Measurements from ENCODE around the gene AGAP5. TPM values are rescaled to one million over a fixed set of nuclear protein-coding genes. Genes with fewer than 3 reads are reported as not detected.
A peak's percentile ranks its signal among the peaks of the same experiment; 100 is the strongest.

AGAP5 gene
- polyA plus RNA-seq, 1 of the 3 experiments (the other 2 are of a cell fraction): 3.8 TPM

GRCh38 chr10:73644015-73644743, 53.7 kb downstream of the AGAP5 start:
- peaks cover 4% of the 10 kb centered on the region for H3F3A ChIP-seq (replicated peaks; ENCODE audit: insufficient read depth)
- no peak overlapping the region; a peak in 1 of 4 replicates for H3K4me3 ChIP-seq (ENCODE audit: low read depth in 2 of 2, low read length in 1 of 2)
- H3K79me2 ChIP-seq (ENCODE audit: insufficient read depth): no peaks in the 10 kb centered on the region
- ChIA-PET CTCF (interaction anchor here (0.6 to 17.2 kb wide), 35 partner anchors 8 to 406 kb away, joined by 3 to 216 read pairs (median 4); partner anchors contain the start of genes PPP3CB and USP54), POLR2A (no interaction called here)
- peak overlapping the region; percentile 91 for H2AFZ ChIP-seq (ENCODE audit: low read depth)
- no peaks in the 10 kb centered on the region for H3K9me2 ChIP-seq
- H3K4me1 ChIP-seq (ENCODE audit: control insufficient read depth in 1 of 2, insufficient read depth in 2 of 2, low read depth in 1 of 2, low read length in 1 of 2): peaks cover 0 to 16% of the 10 kb centered on the region in 2 experiments; a peak in 1 of 4 replicates
- H3K9me3 ChIP-seq: no peaks in the 10 kb centered on the region
- H3K36me3 ChIP-seq (replicated peaks in 1 of 2; ENCODE audit: control insufficient read depth in 1 of 2, insufficient read depth in 2 of 2, low read length in 1 of 2): no peaks in the 10 kb centered on the region
- no peak overlapping the region for H3K4me2 ChIP-seq
- WGBS (ENCODE audit: low lambda C conversion rate): 49% methylated on average over 5 of the region's 5 CpGs
- peak; percentile 72 for DNase-seq
- no peaks in the 10 kb centered on the region for H4K20me1 ChIP-seq (ENCODE audit: insufficient read depth)
- H3K27ac ChIP-seq (ENCODE audit: low read depth in 2 of 2, low read length in 1 of 2): no peak overlapping the region
- TF ChIP-seq CTCF (IDR thresholded peaks at IDR 0.05) (peak; percentile 85), EZH2phosphoT487 (IDR thresholded peaks at IDR 0.05; ENCODE audit: borderline replicate concordance, low read depth) (no peak), SMC3 (IDR thresholded peaks at IDR 0.05; ENCODE audit: low read depth, low read length) (peak; percentile 94), RAD21 (IDR thresholded peaks at IDR 0.05; ENCODE audit: low read length) (peak; percentile 95)
- TF ChIP-seq, protein P1, sequence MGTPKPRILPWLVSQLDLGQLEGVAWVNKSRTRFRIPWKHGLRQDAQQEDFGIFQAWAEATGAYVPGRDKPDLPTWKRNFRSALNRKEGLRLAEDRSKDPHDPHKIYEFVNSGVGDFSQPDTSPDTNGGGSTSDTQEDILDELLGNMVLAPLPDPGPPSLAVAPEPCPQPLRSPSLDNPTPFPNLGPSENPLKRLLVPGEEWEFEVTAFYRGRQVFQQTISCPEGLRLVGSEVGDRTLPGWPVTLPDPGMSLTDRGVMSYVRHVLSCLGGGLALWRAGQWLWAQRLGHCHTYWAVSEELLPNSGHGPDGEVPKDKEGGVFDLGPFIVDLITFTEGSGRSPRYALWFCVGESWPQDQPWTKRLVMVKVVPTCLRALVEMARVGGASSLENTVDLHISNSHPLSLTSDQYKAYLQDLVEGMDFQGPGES (IDR thresholded peaks at IDR 0.05; ENCODE audit: low read depth, low read length): no peak
- H3K27me3 ChIP-seq (ENCODE audit: insufficient read depth): no peaks in the 10 kb centered on the region
- H3K9ac ChIP-seq: no peak overlapping the region

GRCh38 chr10:73643362-73643761, 54.5 kb downstream of the AGAP5 start:
- Histone ChIP-seq H3K36me3 (replicated peaks in 1 of 2; ENCODE audit: control insufficient read depth in 1 of 2, insufficient read depth in 2 of 2, low read length in 1 of 2) (no peaks in the 10 kb centered on the region), H2AFZ (ENCODE audit: low read depth) (no peak overlapping the region), H3F3A (replicated peaks; ENCODE audit: insufficient read depth) (peaks cover 4% of the 10 kb centered on the region), H3K27ac (ENCODE audit: low read depth in 2 of 2, low read length in 1 of 2) (no peak overlapping the region), H4K20me1 (ENCODE audit: insufficient read depth) (no peaks in the 10 kb centered on the region), H3K9ac (no peak overlapping the region), H3K9me3 (no peaks in the 10 kb centered on the region), H3K79me2 (ENCODE audit: insufficient read depth) (no peaks in the 10 kb centered on the region), H3K4me3 (ENCODE audit: low read depth in 2 of 2, low read length in 1 of 2) (no peak overlapping the region), H3K4me2 (no peak overlapping the region), H3K4me1 (ENCODE audit: control insufficient read depth in 1 of 2, insufficient read depth in 2 of 2, low read depth in 1 of 2, low read length in 1 of 2) (peaks cover 0 to 8% of the 10 kb centered on the region in 2 experiments; a peak in 1 of 4 replicates), H3K27me3 (ENCODE audit: insufficient read depth) (no peaks in the 10 kb centered on the region), H3K9me2 (no peaks in the 10 kb centered on the region)
- WGBS (ENCODE audit: low lambda C conversion rate): 89% methylated on average over 2 of the region's 2 CpGs
- CTCF ChIA-PET: interaction anchor here (0.7 to 17.2 kb wide), 27 partner anchors 7 to 384 kb away, joined by 3 to 216 read pairs (median 5); partner anchors contain the start of genes PPP3CB and USP54
- POLR2A ChIA-PET: interaction anchor here (1.1 kb wide), 1 partner anchor 16 kb away, joined by 3 read pairs; no protein-coding TSS in a partner anchor
- no peak for DNase-seq
- no peak for TF ChIP-seq FOXJ3 (CRISPR knock-in tag; IDR thresholded peaks at IDR 0.05)
- no peak for TF ChIP-seq MXI1 (IDR thresholded peaks at IDR 0.05; ENCODE audit: low read depth, low read length)
- TF ChIP-seq MEF2A (IDR thresholded peaks at IDR 0.05; ENCODE audit: borderline replicate concordance, low read depth): no peak
- no peak for TF ChIP-seq CHD2 (IDR thresholded peaks at IDR 0.05; ENCODE audit: low read length, partially characterized antibody)
- TF ChIP-seq, protein P2, sequence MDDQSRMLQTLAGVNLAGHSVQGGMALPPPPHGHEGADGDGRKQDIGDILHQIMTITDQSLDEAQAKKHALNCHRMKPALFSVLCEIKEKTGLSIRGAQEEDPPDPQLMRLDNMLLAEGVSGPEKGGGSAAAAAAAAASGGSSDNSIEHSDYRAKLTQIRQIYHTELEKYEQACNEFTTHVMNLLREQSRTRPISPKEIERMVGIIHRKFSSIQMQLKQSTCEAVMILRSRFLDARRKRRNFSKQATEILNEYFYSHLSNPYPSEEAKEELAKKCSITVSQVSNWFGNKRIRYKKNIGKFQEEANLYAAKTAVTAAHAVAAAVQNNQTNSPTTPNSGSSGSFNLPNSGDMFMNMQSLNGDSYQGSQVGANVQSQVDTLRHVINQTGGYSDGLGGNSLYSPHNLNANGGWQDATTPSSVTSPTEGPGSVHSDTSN (IDR thresholded peaks at IDR 0.05): no peak
- TF ChIP-seq, protein P3, sequence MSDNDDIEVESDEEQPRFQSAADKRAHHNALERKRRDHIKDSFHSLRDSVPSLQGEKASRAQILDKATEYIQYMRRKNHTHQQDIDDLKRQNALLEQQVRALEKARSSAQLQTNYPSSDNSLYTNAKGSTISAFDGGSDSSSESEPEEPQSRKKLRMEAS (IDR thresholded peaks at IDR 0.05; ENCODE audit: low read depth): no peak
- TF ChIP-seq POLR2AphosphoS5 (IDR thresholded peaks at IDR 0.05; ENCODE audit: low read depth, low read length): no peak
